ENCODE measurements around the gene SPACA4. TPM values are rescaled to one million over a fixed set of nuclear protein-coding genes. Genes with fewer than 3 reads are reported as not detected.
A peak's percentile ranks its signal among the peaks of the same experiment; 100 is the strongest.
"Not testable (repeated sequence)": the region's sequence is repeated elsewhere in the genome, so short reads cannot be mapped to it uniquely, and the experiment has no call there.

SPACA4 gene
- total RNA-seq, 1 donor from 2014 or later, result under 0.01 TPM

GRCh38 chr19:48575931-48576622, 30.5 kb upstream of the SPACA4 start:
- H3K27me3 ChIP-seq (ENCODE audit: control insufficient read depth, insufficient read depth, low read length), result no peaks in the 10 kb centered on the region
- no peaks in the 10 kb centered on the region for H3K36me3 ChIP-seq (ENCODE audit: control insufficient read depth, insufficient read depth, low read length)
- no peak for TF ChIP-seq CTCF (IDR thresholded peaks at IDR 0.05; ENCODE audit: insufficient read depth, low read length, severe bottlenecking)
- DNase-seq (ENCODE audit: low read depth), result no peak
- H3K4me3 ChIP-seq (ENCODE audit: low read depth, low read length), result no peak overlapping the region
- FAIRE-seq, result no peak

DNA sequence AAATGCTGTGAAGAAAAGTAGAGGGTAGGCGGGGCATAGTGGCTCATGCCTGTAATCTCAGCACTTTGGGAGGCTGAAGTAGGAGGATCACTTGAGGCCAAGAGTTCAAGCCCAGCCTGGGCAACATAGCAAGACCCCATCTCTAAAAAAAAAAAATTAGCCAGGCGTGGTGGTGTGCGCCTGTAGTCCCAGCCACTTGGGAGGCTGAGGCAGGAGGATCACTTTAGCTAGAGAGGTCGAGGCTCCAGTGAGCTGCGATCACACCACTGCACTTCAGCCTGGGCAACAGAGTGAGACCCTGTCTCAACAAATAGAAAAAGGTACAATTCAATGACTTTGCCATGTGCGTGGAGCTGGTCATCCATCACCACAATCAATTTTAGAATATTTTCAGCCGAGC, 28.6 kb upstream of the SPACA4 start:
- FAIRE-seq; H3K27me3 ChIP-seq (ENCODE audit: control insufficient read depth, insufficient read depth, low read length); H3K36me3 ChIP-seq (ENCODE audit: control insufficient read depth, insufficient read depth, low read length); H3K4me3 ChIP-seq (ENCODE audit: low read depth, low read length); DNase-seq (ENCODE audit: low read depth): not testable (repeated sequence)

GRCh38 chr19:48578891-48579290, 27.7 kb upstream of the SPACA4 start:
- TF ChIP-seq CTCF (IDR thresholded peaks at IDR 0.05; ENCODE audit: insufficient read depth, low read length, severe bottlenecking), result no peak
- DNase-seq (ENCODE audit: low read depth) (no peak), FAIRE-seq (no peak)
- H3K36me3 ChIP-seq (ENCODE audit: control insufficient read depth, insufficient read depth, low read length), result no peaks in the 10 kb centered on the region
- H3K27me3 ChIP-seq (ENCODE audit: control insufficient read depth, insufficient read depth, low read length), result no peaks in the 10 kb centered on the region
- no peak overlapping the region for H3K4me3 ChIP-seq (ENCODE audit: low read depth, low read length)

- Histone ChIP-seq H3K27me3 (ENCODE audit: control insufficient read depth, insufficient read depth, low read length) (no peaks in the 10 kb centered on the region), H3K36me3 (ENCODE audit: control insufficient read depth, insufficient read depth, low read length) (no peaks in the 10 kb centered on the region), H3K4me3 (ENCODE audit: low read depth, low read length) (no peak overlapping the region)
- FAIRE-seq, result no peak
- DNase-seq (ENCODE audit: low read depth), result no peak
- no peak for TF ChIP-seq CTCF (IDR thresholded peaks at IDR 0.05; ENCODE audit: insufficient read depth, low read length, severe bottlenecking)
Measured at GRCh38 chr19:48582168-48582567, 24.4 kb upstream of the SPACA4 start.

GRCh38 chr19:48587387-48587786, 19.2 kb upstream of the SPACA4 start:
- FAIRE-seq (no peak), DNase-seq (ENCODE audit: low read depth) (no peak)
- Histone ChIP-seq H3K36me3 (ENCODE audit: control insufficient read depth, insufficient read depth, low read length) (no peaks in the 10 kb centered on the region), H3K4me3 (ENCODE audit: low read depth, low read length) (no peak overlapping the region), H3K27me3 (ENCODE audit: control insufficient read depth, insufficient read depth, low read length) (no peaks in the 10 kb centered on the region)
- no peak for TF ChIP-seq CTCF (IDR thresholded peaks at IDR 0.05; ENCODE audit: insufficient read depth, low read length, severe bottlenecking)

- no peaks in the 10 kb centered on the region for H3K36me3 ChIP-seq (ENCODE audit: control insufficient read depth, insufficient read depth, low read length)
- FAIRE-seq (no peak), DNase-seq (ENCODE audit: low read depth) (peak; percentile 96)
- TF ChIP-seq CTCF (IDR thresholded peaks at IDR 0.05; ENCODE audit: insufficient read depth, low read length, severe bottlenecking), result peak; percentile 97
- H3K4me3 ChIP-seq (ENCODE audit: low read depth, low read length), result no peak overlapping the region
- H3K27me3 ChIP-seq (ENCODE audit: control insufficient read depth, insufficient read depth, low read length), result no peaks in the 10 kb centered on the region
Measured at GRCh38 chr19:48588670-48589401, 17.7 kb upstream of the SPACA4 start.

Data from bronchial epithelial cell (primary cell).